OCI-LY1 (cell line): ENCODE measurements around the gene NPC2.

Experiments
- EZH2 ChIP-seq: fragments of 200-600 bp; sonication (generic), shearing (Covaris generic); IDR thresholded peaks from 2 replicates; pipeline ENCODE4 v1.8.0; 2017; ENCODE audit warnings: borderline replicate concordance, mixed run types, mild to moderate bottlenecking, antibody characterized with exemption, low read length, moderate library complexity, mixed read lengths
- TF ChIP-seq, protein P1 (sequence below): fragments of 200-600 bp; sonication (generic), shearing (Covaris generic); IDR thresholded peaks from 2 replicates; pipeline ENCODE4 v1.5.1; 2017; ENCODE audit warnings: mild to moderate bottlenecking, antibody characterized with exemption, low read length, moderate library complexity, mixed read lengths

DNA sequence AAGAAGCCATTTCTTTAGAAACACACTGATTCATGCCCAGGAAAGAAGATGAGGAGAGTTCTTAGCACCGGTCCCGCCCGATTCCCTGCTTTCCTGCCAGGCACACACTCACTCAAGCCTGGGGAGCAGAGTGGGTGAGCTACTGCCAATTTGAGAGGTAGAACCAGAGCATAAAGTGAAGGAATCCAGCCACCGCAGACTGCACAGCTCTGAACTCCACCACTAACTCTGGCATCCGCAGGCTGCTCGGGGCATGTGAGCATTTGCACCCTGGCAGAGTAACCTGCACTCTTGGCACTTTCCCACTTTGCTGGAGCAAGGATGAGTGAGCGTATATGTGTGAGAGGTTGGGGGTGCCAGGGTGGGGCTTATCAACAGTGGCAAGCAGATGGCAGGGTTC, 63.1 kb downstream of the NPC2 start:
- TF ChIP-seq, protein P1, sequence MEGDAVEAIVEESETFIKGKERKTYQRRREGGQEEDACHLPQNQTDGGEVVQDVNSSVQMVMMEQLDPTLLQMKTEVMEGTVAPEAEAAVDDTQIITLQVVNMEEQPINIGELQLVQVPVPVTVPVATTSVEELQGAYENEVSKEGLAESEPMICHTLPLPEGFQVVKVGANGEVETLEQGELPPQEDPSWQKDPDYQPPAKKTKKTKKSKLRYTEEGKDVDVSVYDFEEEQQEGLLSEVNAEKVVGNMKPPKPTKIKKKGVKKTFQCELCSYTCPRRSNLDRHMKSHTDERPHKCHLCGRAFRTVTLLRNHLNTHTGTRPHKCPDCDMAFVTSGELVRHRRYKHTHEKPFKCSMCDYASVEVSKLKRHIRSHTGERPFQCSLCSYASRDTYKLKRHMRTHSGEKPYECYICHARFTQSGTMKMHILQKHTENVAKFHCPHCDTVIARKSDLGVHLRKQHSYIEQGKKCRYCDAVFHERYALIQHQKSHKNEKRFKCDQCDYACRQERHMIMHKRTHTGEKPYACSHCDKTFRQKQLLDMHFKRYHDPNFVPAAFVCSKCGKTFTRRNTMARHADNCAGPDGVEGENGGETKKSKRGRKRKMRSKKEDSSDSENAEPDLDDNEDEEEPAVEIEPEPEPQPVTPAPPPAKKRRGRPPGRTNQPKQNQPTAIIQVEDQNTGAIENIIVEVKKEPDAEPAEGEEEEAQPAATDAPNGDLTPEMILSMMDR = no peak
- no peak for TF ChIP-seq EZH2
